SKM-1 (cell line): ENCODE measurements around the gene CELSR2.
"Not testable (repeated sequence)": the region's sequence is repeated elsewhere in the genome, so short reads cannot be mapped to it uniquely, and the experiment has no call there.

Source experiments
- DNase-seq: peaks from one replicate; lab custom pipeline; 2025; ENCODE audit not compliant: unreplicated experiment; lab: John Stamatoyannopoulos, UW

Gene CELSR2

GRCh38 chr1:109298666-109299557 is 49.6 kb downstream of the CELSR2 start:
- DNase-seq = no peak

GRCh38 chr1:109299558-109300343 is 50.4 kb downstream of the CELSR2 start:
- no peak for DNase-seq

- no peak for DNase-seq
Observed at GRCh38 chr1:109300650-109301151, 51.4 kb downstream of the CELSR2 start.

- no peak for DNase-seq
Observed at GRCh38 chr1:109301874-109302273, 52.5 kb downstream of the CELSR2 start.

GRCh38 chr1:109304226-109304920 is 55.0 kb downstream of the CELSR2 start:
- DNase-seq = no peak

- not testable (repeated sequence) for DNase-seq
Observed at GRCh38 chr1:109305991-109306390, 56.7 kb downstream of the CELSR2 start.

GRCh38 chr1:109306832-109307273 is 57.5 kb downstream of the CELSR2 start, which contains the start of gene MYBPHL:
Gene MYBPHL (minus strand): TSS chr1:109307011. CDS start chr1:109306991, 20 bp downstream.
- DNase-seq = peak; percentile 23

GRCh38 chr1:109307274-109308021 is 58.1 kb downstream of the CELSR2 start:
- DNase-seq = no peak

- no peak for DNase-seq
Observed at GRCh38 chr1:109309347-109309746, 60.0 kb downstream of the CELSR2 start.

GRCh38 chr1:109312246-109312645 is 62.9 kb downstream of the CELSR2 start:
- no peak for DNase-seq

GRCh38 chr1:109312978-109313775 is 63.8 kb downstream of the CELSR2 start:
- DNase-seq = no peak

GRCh38 chr1:109314795-109315194 is 65.5 kb downstream of the CELSR2 start:
- DNase-seq = no peak

- DNase-seq = no peak
Observed at GRCh38 chr1:109315288-109315687, 65.9 kb downstream of the CELSR2 start.

GRCh38 chr1:109316506-109316905 is 67.2 kb downstream of the CELSR2 start:
- no peak for DNase-seq

GRCh38 chr1:109319114-109319513 is 69.8 kb downstream of the CELSR2 start:
- no peak for DNase-seq

- no peak for DNase-seq
Observed at GRCh38 chr1:109322974-109323373, 73.6 kb downstream of the CELSR2 start.
